Right lobe of liver (tissue), 4 donors: ENCODE results near the gene OR8J3.

Source experiments
- CTCF ChIP-seq, 4 donors: fragments of 200-600 bp in 3 of 4; fragments of 450-650 bp in 1 of 4; IDR thresholded peaks; one replicate each; pipeline versions ENCODE4 v1.5.1 to v1.8.0; 2016 to 2022; ENCODE audit warnings: antibody characterized with exemption in 4 of 4, mild to moderate bottlenecking in 2 of 4
- POLR2A ChIP-seq: fragments of 450-650 bp; IDR thresholded peaks from one replicate; pipeline ENCODE4 v1.6.1; 2017; ENCODE audit warnings: antibody characterized with exemption, mild to moderate bottlenecking
- donor health status: DM: no; HTN: no; CAD: no.
- donor health status: DM: no; HTN: no; CAD: no.
- donor health status: DM: no; HTN: yes; CAD: no.

GRCh38 chr11:56140151-56140661 is at the start of gene OR8J3:
- TF ChIP-seq CTCF (IDR thresholded peaks at IDR 0.05) (no peak), POLR2A (no peak)
